ENCODE measurements around the gene IQCH.
A peak's percentile ranks its signal among the peaks of the same experiment; 100 is the strongest.
"Not testable (repeated sequence)": the region's sequence is repeated elsewhere in the genome, so short reads cannot be mapped to it uniquely, and the experiment has no call there.

Gene IQCH

GRCh38 chr15:67361100-67361499, 106.5 kb downstream of the IQCH start:
- DNase-seq = no peak

DNA sequence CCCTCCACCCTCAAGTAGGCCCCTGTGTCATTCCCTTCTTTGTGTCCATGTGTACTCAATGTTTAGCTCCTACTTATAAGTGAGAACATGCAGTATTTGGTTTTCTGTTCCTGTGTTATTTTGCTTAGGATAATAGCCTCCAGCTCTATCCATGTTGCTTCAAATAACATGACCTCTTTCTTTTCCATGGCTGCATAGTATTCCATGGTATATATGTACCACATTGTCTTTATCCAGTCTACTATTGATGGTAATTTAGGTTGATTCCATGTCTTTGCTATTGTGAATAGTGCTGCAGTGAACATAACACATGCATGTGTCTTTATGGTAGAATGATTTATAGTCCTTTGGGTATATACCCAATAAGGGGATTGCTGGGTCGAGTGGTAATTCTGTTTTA, 109.1 kb downstream of the IQCH start:
- not testable (repeated sequence) for DNase-seq

GRCh38 chr15:67365994-67366393, 111.4 kb downstream of the IQCH start:
- DNase-seq = no peak

DNA sequence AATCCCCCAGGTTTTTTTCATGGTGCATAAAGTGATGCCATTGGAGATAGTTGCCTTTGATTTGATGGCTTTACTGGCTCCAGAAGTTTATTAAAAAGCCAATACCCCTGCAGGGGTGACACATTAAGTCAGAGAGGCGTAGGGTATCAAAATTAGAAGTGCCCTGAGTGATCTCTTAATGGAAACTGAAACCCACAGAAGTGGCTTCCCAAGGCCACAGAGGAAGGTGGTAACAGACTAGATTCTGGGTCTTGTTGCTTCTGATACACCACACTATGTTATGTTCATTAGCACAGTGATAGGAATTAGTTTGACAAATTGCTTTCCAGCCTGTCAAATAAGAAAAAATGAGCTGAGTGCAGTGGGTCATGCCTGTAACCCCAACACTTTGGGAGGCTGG, 112.3 kb downstream of the IQCH start:
- no peak for DNase-seq

- DNase-seq = no peak
Observed at GRCh38 chr15:67369359-67369998, 114.9 kb downstream of the IQCH start.

GRCh38 chr15:67370206-67370954, 115.8 kb downstream of the IQCH start:
- DNase-seq = no peak

- DNase-seq = no peak
Observed at GRCh38 chr15:67372543-67372942, 118.0 kb downstream of the IQCH start.

- no peak for DNase-seq
Observed at GRCh38 chr15:67372986-67373675, 118.5 kb downstream of the IQCH start.

DNA sequence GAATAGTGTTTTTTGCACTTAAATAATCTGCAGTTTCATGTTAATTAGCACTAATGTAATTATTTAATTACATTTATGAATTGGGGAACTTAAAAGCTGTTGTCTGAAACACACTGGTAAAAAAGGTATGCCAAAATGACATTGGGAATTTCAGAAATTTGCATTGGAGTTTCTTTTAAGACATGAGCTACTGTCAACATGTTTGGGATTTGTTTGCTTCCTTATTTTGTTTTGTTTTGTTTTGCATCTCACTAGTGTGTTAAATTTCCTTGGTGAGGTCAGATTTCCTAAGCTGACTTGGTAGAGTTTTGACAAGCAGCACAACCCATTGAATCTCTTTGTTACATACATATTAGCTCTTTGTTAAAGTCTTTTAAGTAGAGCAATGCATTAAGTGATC, 119.4 kb downstream of the IQCH start:
- DNase-seq = no peak

GRCh38 chr15:67379530-67379929, 124.9 kb downstream of the IQCH start:
- no peak for DNase-seq

- no peak for DNase-seq
Observed at GRCh38 chr15:67380921-67381320, 126.3 kb downstream of the IQCH start.

DNA sequence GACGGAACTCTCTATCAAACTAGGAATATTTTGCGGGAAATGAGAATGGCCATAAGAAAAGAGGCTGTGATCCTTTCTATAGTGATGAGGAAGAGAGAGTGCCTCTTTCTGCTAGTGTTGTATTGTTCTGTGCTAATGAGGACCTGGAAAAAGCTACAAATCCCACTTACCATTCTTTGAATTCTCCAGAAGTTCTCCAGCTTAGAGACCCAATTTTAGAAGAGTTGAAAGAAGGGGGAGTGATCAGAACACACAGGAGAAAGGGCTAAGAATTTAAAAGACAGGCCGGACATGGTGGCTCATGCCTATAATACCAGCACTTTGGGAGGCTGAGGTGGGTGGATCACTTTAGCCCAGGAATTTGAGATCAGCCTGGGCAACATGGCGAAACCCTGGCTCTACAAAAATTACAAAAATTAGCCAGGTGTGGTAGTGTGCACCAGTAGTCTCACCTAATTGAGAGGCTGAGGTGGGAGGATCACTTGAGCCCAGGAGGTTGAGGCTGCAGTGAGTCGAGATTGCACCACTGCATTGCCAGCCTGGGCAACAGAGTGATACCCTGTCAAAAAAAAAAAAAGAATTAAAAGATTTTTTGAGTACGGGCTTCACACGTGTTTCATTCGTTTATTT, 126.9 kb downstream of the IQCH start:
- DNase-seq = no peak

GRCh38 chr15:67382723-67383122, 128.1 kb downstream of the IQCH start:
- no peak for DNase-seq

- no peak for DNase-seq
Observed at GRCh38 chr15:67383899-67384298, 129.3 kb downstream of the IQCH start.

GRCh38 chr15:67384761-67385160, 130.2 kb downstream of the IQCH start:
- DNase-seq = no peak

DNA sequence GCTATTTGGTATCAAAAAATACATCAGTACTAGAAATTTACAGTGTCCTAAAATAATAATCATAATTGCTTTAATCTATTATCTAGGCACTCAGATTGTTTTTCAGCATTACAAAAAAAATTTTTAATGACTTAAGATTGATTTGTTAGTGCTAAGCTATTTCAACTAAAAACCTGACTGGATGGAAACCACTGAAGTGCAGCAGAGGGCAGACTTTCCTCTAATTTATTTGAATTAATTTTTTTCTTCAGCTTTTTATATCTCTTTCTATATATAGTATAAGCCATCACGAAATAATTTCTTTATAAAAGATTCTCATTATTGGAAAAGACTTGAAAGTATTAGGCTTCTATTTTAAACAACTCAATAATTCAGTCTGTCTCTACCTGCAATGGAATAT, 131.4 kb downstream of the IQCH start:
- no peak for DNase-seq

DNA sequence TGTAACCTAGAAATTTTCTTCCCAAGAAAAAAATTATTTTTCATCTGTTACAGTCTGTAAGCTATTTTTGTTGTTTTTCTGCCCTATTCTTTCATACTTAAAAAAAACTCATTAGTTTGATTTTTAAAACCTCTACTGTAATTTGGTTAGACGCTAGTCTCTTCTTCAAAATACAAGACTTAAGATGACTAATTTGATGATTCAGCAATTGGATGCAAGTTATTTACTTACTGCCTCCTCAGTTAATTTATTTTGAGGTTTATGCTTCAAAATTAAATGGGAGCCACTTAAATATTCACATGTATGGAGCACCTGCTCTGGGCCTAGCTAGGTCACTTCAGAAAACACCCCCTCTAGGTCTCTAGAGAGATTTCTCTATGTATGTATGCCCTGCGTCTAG, 132.4 kb downstream of the IQCH start:
- no peak for DNase-seq

GRCh38 chr15:67389975-67390374, 135.4 kb downstream of the IQCH start:
- DNase-seq = no peak

DNA sequence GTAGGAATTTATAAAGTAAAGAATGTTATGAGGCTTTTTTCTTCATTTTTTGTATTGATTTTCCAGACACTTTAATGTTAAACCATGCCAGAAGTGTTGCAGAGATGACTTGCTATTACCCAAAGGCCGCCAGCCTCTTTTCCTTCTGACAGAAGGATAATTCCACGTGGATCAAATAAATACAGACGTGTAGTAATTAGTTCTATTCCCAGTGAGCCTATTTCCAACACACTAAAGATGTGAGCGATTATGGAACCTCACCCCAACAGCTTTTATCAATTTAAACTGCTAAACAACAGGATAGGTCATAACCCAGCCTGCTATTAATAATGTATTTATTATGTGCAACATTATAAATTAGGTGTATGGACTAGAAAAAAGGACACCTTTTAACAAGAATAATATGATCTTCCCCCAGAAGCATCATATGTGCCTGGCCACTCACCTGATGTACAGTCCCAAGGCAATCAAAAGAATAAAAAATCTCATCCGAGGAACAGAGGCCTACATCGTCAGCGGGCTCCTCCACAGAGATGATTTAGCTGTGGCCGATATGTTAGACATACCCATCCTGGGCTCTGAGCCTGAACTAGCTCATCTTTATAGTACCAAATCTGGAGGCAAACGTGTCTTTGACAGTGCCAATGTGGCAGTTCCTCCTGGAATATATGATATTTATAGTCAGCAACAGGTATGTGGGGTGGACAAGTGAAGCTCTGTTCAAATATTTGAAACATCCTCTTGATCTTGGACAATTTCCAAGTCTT, 140.5 kb downstream of the IQCH start:
- no peak for DNase-seq

DNA sequence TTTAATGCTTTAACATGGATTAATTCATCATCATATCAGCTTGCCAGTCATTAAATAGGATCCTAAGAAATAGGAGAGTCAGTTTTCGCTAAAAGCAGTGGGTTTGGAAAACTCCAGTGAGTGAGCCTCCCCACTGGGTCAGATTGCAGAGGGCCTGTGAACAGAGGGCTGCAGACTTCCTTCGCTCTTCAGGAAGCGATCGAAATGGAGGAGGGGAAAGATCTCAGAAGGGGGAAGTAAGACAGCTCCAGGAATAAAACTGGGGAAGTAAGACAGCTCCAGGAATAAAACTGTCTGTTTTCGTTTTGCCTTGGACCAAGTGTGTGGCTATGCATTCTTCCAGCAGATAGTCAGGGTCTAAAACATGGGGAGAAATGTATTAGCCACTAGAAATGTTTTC, 141.5 kb downstream of the IQCH start:
- peak; percentile 33 for DNase-seq

- DNase-seq = no peak
Observed at GRCh38 chr15:67397139-67397538, 142.6 kb downstream of the IQCH start.

GRCh38 chr15:67399925-67400324, 145.3 kb downstream of the IQCH start:
- DNase-seq = no peak

- DNase-seq = no peak
Observed at GRCh38 chr15:67400890-67401289, 146.3 kb downstream of the IQCH start.
